Neural progenitor cell (in vitro differentiated cells): ENCODE data around the gene SZRD1. TPM values are rescaled to one million over a fixed set of nuclear protein-coding genes. Genes with fewer than 3 reads are reported as not detected.

ENCODE experiments used
- DNase-seq: peaks from one replicate; pipeline ENCODE4 v3.0.0-alpha.2; 2016; ENCODE audit warnings: low spot score
- H2AFZ ChIP-seq: fragments of 200-600 bp; sonication (generic); replicated peaks from 2 replicates; pipeline ENCODE4 v1.6.1; 2016; ENCODE audit warnings: antibody characterized with exemption
- H3F3A ChIP-seq: fragments of 200-600 bp; sonication (generic); 2 replicates; pipeline ENCODE4 v1.6.1; 2016; ENCODE audit warnings: antibody characterized with exemption, low read depth
- H3K27ac ChIP-seq: fragments of 200-600 bp; sonication (generic); 2 replicates; pipeline ENCODE4 v1.5.1; 2016; ENCODE audit warnings: mild to moderate bottlenecking
- H3K27me3 ChIP-seq: fragments of 200-600 bp; sonication (generic); 2 replicates; pipeline ENCODE4 v1.6.1; 2016; ENCODE audit warnings: mild to moderate bottlenecking, moderate library complexity
- H3K36me3 ChIP-seq: fragments of 200-600 bp; sonication (generic); 2 replicates; pipeline ENCODE4 v1.5.1; 2016
- H3K4me1 ChIP-seq: fragments of 200-600 bp; sonication (generic); 2 replicates; pipeline ENCODE4 v1.6.1; 2016; ENCODE audit warnings: mixed run types
- H3K4me2 ChIP-seq: fragments of 200-600 bp; sonication (generic); 2 replicates; pipeline ENCODE4 v1.6.1; 2016
- H3K4me3 ChIP-seq: fragments of 200-600 bp; sonication (generic); 2 replicates; pipeline ENCODE4 v1.5.1; 2016
- H3K79me2 ChIP-seq: fragments of 200-600 bp; sonication (generic); 2 replicates; pipeline ENCODE4 v1.6.1; 2016; ENCODE audit warnings: low read depth
- H3K9ac ChIP-seq: fragments of 200-600 bp; sonication (generic); 2 replicates; pipeline ENCODE4 v1.6.1; 2016
- H3K9me3 ChIP-seq: fragments of 200-600 bp; sonication (generic); 2 replicates; pipeline ENCODE4 v1.5.1; 2016; ENCODE audit warnings: low read depth
- H4K20me1 ChIP-seq: fragments of 200-600 bp; sonication (generic); 2 replicates; pipeline ENCODE4 v1.6.1; 2016; ENCODE audit warnings: low read depth
- H3K27ac Mint-ChIP-seq: 3 replicates; pipeline ENCODE4 v1.8.0; 2021; ENCODE audit warnings: mixed read lengths
- H3K27me3 Mint-ChIP-seq: 2 replicates; pipeline ENCODE4 v1.8.0; 2022; ENCODE audit warnings: low read depth, mild to moderate bottlenecking, inconsistent platforms, moderate library complexity, mixed read lengths; ENCODE audit not compliant: insufficient read depth
- H3K36me3 Mint-ChIP-seq: 3 replicates; pipeline ENCODE4 v1.8.0; 2021; ENCODE audit warnings: mixed read lengths
- H3K4me1 Mint-ChIP-seq: 3 replicates; pipeline ENCODE4 v1.8.0; 2021; ENCODE audit warnings: mixed read lengths
- H3K4me3 Mint-ChIP-seq: 3 replicates; pipeline ENCODE4 v1.8.0; 2021; ENCODE audit warnings: mild to moderate bottlenecking, moderate library complexity, mixed read lengths
- H3K9me3 Mint-ChIP-seq: 3 replicates; pipeline ENCODE4 v1.8.0; 2020; ENCODE audit warnings: mixed read lengths
- EZH2 ChIP-seq: fragments of 200-600 bp; sonication (generic); IDR thresholded peaks from 2 replicates; pipeline ENCODE4 v1.6.1; 2017; ENCODE audit warnings: antibody characterized with exemption, mild to moderate bottlenecking, moderate library complexity
- EZH2phosphoT487 ChIP-seq: fragments of 200-600 bp; sonication (generic); IDR thresholded peaks from 2 replicates; pipeline ENCODE4 v1.6.1; 2017; ENCODE audit warnings: antibody characterized with exemption
- total RNA-seq: library from RNA; depleted of rRNA; stranded (reverse); fragments of >200 nt; gene quantifications from 2 replicates; pipeline ENCODE4 v1.2.3, GENCODE V29; 2015; ENCODE audit warnings: low replicate concordance
- TF ChIP-seq, protein P1 (sequence below): fragments of 200-600 bp; sonication (generic); IDR thresholded peaks from 2 replicates; pipeline ENCODE4 v1.5.1; 2017; ENCODE audit warnings: antibody characterized with exemption, mild to moderate bottlenecking

Gene SZRD1
- total RNA-seq, 1 donor from 2014 or later, result 50.2 TPM

- H3K9ac ChIP-seq, result no peak overlapping the region
- no peaks in the 10 kb centered on the region for H3K79me2 ChIP-seq
- no peak overlapping the region for H2AFZ ChIP-seq
- no peak for DNase-seq
- no peaks in the 10 kb centered on the region for H3K27me3 ChIP-seq
- Mint-ChIP-seq H3K9me3 (peaks cover 3% of the 10 kb centered on the region), H3K36me3 (peaks cover 3% of the 10 kb centered on the region), H3K27ac (peak overlapping the region; percentile 80), H3K4me3 (no peak overlapping the region), H3K4me1 (peaks cover 6% of the 10 kb centered on the region), H3K27me3 (peaks cover 15% of the 10 kb centered on the region)
- no peaks in the 10 kb centered on the region for H3K36me3 ChIP-seq
- TF ChIP-seq EZH2 (no peak), EZH2phosphoT487 (no peak)
- TF ChIP-seq, protein P1, sequence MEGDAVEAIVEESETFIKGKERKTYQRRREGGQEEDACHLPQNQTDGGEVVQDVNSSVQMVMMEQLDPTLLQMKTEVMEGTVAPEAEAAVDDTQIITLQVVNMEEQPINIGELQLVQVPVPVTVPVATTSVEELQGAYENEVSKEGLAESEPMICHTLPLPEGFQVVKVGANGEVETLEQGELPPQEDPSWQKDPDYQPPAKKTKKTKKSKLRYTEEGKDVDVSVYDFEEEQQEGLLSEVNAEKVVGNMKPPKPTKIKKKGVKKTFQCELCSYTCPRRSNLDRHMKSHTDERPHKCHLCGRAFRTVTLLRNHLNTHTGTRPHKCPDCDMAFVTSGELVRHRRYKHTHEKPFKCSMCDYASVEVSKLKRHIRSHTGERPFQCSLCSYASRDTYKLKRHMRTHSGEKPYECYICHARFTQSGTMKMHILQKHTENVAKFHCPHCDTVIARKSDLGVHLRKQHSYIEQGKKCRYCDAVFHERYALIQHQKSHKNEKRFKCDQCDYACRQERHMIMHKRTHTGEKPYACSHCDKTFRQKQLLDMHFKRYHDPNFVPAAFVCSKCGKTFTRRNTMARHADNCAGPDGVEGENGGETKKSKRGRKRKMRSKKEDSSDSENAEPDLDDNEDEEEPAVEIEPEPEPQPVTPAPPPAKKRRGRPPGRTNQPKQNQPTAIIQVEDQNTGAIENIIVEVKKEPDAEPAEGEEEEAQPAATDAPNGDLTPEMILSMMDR, result no peak
- no peaks in the 10 kb centered on the region for H3K9me3 ChIP-seq
- no peak overlapping the region for H3K4me3 ChIP-seq
- no peak overlapping the region for H3K27ac ChIP-seq
- H3K4me2 ChIP-seq, result no peak overlapping the region
- no peaks in the 10 kb centered on the region for H4K20me1 ChIP-seq
- no peaks in the 10 kb centered on the region for H3K4me1 ChIP-seq
- no peaks in the 10 kb centered on the region for H3F3A ChIP-seq
These were observed 43.8 kb downstream of the SZRD1 start for GRCh38 chr1:16410803-16411202.

DNA sequence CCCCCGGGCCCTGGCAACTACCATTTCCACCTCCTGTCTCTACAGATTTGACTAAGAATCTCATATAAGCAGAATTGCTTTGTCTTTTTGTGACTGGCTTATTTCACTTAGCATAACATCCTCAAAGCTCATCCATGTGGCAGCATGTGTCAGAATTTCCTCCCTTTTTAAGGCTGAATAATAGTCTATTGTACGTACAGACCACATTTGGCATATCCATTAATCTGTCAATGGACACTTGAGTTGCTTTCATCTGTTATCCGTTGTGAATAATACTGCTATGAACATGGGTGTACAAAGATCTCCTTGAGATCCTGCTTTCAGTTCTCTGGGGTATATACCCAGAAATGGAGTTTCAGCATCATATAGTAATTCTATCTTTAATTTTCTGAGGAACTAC lies 46.1 kb downstream of the SZRD1 start:
- no peaks in the 10 kb centered on the region for H3K36me3 ChIP-seq
- DNase-seq, result no peak
- no peaks in the 10 kb centered on the region for H3K4me1 ChIP-seq
- Mint-ChIP-seq H3K36me3 (peaks cover 3% of the 10 kb centered on the region), H3K9me3 (peaks cover 3% of the 10 kb centered on the region), H3K27me3 (peaks cover 14% of the 10 kb centered on the region), H3K4me1 (peaks cover 2% of the 10 kb centered on the region), H3K4me3 (no peak overlapping the region), H3K27ac (no peak overlapping the region)
- no peak for TF ChIP-seq EZH2
- TF ChIP-seq, protein P1, result no peak
- TF ChIP-seq EZH2phosphoT487, result no peak
- H3K9me3 ChIP-seq, result no peaks in the 10 kb centered on the region
- H3F3A ChIP-seq, result no peaks in the 10 kb centered on the region
- H3K27me3 ChIP-seq, result no peaks in the 10 kb centered on the region
- H2AFZ ChIP-seq, result no peak overlapping the region
- no peak overlapping the region for H3K4me3 ChIP-seq
- no peak overlapping the region for H3K4me2 ChIP-seq
- no peaks in the 10 kb centered on the region for H3K79me2 ChIP-seq
- no peak overlapping the region for H3K9ac ChIP-seq
- no peaks in the 10 kb centered on the region for H4K20me1 ChIP-seq
- H3K27ac ChIP-seq, result no peak overlapping the region

DNA sequence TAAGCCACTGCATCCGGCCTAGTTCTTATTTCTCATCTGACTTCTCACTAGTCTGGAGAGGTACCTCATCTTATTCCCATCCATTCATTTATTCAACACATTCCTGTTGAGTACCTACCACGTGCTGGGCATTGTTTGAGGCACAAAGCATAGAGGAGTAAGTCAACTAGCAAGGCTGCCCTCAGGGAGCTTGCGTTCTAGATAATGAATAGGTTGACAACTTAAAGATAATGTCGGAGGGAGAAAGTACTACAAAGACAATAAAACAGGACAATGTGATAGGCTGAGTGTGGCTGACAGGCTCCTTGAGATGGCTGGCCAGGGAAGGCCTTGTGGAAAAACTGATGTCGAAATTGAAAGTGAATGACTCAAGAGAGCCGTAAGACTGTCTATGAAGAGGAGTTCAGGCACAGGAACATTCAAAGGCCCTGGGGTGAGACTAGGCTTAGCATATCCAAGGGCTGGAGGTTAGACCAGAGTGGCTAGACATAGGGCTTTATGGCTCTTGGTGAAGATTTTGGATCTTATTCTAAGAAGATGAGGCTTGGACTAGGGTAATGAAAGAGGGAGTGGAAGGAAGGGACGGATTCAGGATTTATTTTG lies 51.9 kb downstream of the SZRD1 start:
- Histone ChIP-seq H4K20me1 (no peaks in the 10 kb centered on the region), H3K36me3 (no peaks in the 10 kb centered on the region), H3K27me3 (no peaks in the 10 kb centered on the region), H3K27ac (no peak overlapping the region), H3K4me2 (no peak overlapping the region), H3F3A (no peaks in the 10 kb centered on the region), H3K79me2 (no peaks in the 10 kb centered on the region), H3K9me3 (no peaks in the 10 kb centered on the region), H3K4me3 (no peak overlapping the region), H3K9ac (no peak overlapping the region), H2AFZ (no peak overlapping the region), H3K4me1 (no peaks in the 10 kb centered on the region)
- no peak overlapping the region for H3K4me3 Mint-ChIP-seq
- no peaks in the 10 kb centered on the region for H3K9me3 Mint-ChIP-seq
- H3K27me3 Mint-ChIP-seq, result peaks cover 7% of the 10 kb centered on the region
- H3K36me3 Mint-ChIP-seq, result no peaks in the 10 kb centered on the region
- H3K4me1 Mint-ChIP-seq, result peaks cover 9% of the 10 kb centered on the region
- TF ChIP-seq EZH2phosphoT487, result no peak
- TF ChIP-seq, protein P1, result no peak
- TF ChIP-seq EZH2, result no peak
- no peak for DNase-seq
- H3K27ac Mint-ChIP-seq, result peak overlapping the region; percentile 3
